ENCODE data around the gene FRAS1.

GRCh38 chr4:78345237-78345636 is 288.1 kb downstream of the FRAS1 start:
- TF ChIP-seq TAF1 (IDR thresholded peaks at IDR 0.05; ENCODE audit: borderline replicate concordance, insufficient read depth, low read length) (no peak), POLR2AphosphoS5 (IDR thresholded peaks at IDR 0.05; ENCODE audit: low read depth, low read length) (no peak), REST (IDR thresholded peaks at IDR 0.05; ENCODE audit: insufficient read depth in 1 of 2, low read depth in 2 of 2, low read length in 2 of 2) (no peak)

Data from PFSK-1 (cell line).